OCI-LY1 (cell line): Measurements from ENCODE around the gene ABCC3.

Experiments
- H2AFZ ChIP-seq: fragments of 200-600 bp; sonication (generic), shearing (Covaris generic); 2 replicates; pipeline ENCODE4 v1.6.0; 2014; ENCODE audit warnings: antibody characterized with exemption, mild to moderate bottlenecking, low read length
- H3F3A ChIP-seq: fragments of 200-600 bp; sonication (generic), shearing (Covaris generic); 2 replicates; pipeline ENCODE4 v1.6.0; 2014; ENCODE audit warnings: mild to moderate bottlenecking, antibody characterized with exemption, low read length, moderate library complexity; ENCODE audit not compliant: insufficient read depth
- H3K27ac ChIP-seq: fragments of 200-600 bp; sonication (generic); 2 replicates; pipeline ENCODE4 v1.5.1; 2014; ENCODE audit warnings: low read length, mixed run types, mild to moderate bottlenecking, low read depth; ENCODE audit not compliant: poor library complexity, severe bottlenecking
- H3K27me3 ChIP-seq: fragments of 200-600 bp; sonication (generic); 2 replicates; pipeline ENCODE4 v1.6.0; 2014; ENCODE audit warnings: antibody characterized with exemption, mild to moderate bottlenecking, low read length, moderate library complexity; ENCODE audit not compliant: insufficient read depth
- H3K36me3 ChIP-seq: fragments of 200-600 bp; sonication (generic); 2 replicates; pipeline ENCODE4 v1.6.1; 2014; ENCODE audit warnings: mild to moderate bottlenecking, antibody characterized with exemption, low read length, moderate library complexity, mixed read lengths; ENCODE audit not compliant: insufficient read depth
- H3K4me1 ChIP-seq: fragments of 200-600 bp; sonication (generic); 2 replicates; pipeline ENCODE4 v1.5.1; 2014; ENCODE audit warnings: mild to moderate bottlenecking, low read length, moderate library complexity; ENCODE audit not compliant: insufficient read depth, severe bottlenecking
- H3K4me2 ChIP-seq: fragments of 200-600 bp; sonication (generic), shearing (Covaris generic); 2 replicates; pipeline ENCODE4 v1.6.1; 2014; ENCODE audit warnings: low read length
- H3K4me3 ChIP-seq: fragments of 200-600 bp; sonication (generic); 2 replicates; pipeline ENCODE4 v1.5.1; 2014; ENCODE audit warnings: low read length, low read depth, mild to moderate bottlenecking, mixed read lengths; ENCODE audit not compliant: poor library complexity, severe bottlenecking
- H3K79me2 ChIP-seq: fragments of 200-600 bp; shearing (Covaris generic); 2 replicates; pipeline ENCODE4 v1.6.1; 2016; ENCODE audit warnings: mixed run types, low read length, mixed read lengths; ENCODE audit not compliant: insufficient read depth
- H3K9ac ChIP-seq: fragments of 200-600 bp; sonication (generic), shearing (Covaris generic); 2 replicates; pipeline ENCODE4 v1.6.1; 2014; ENCODE audit warnings: mild to moderate bottlenecking, low read length, mixed read lengths
- H3K9me2 ChIP-seq: fragments of 200-600 bp; sonication (generic), shearing (Covaris generic); 2 replicates; pipeline ENCODE4 v1.6.1; 2014; ENCODE audit warnings: low read depth, mild to moderate bottlenecking, low read length, mixed read lengths
- H3K9me3 ChIP-seq: fragments of 200-600 bp; shearing (Covaris generic); 2 replicates; pipeline ENCODE4 v1.6.1; 2014; ENCODE audit warnings: low read length, mixed read lengths
- H4K20me1 ChIP-seq: fragments of 200-600 bp; sonication (generic), shearing (Covaris generic); 2 replicates; pipeline ENCODE4 v1.6.0; 2016; ENCODE audit warnings: mild to moderate bottlenecking, low read length; ENCODE audit not compliant: insufficient read depth
- CTCF ChIP-seq: fragments of 200-600 bp; sonication (generic), shearing (Covaris generic); IDR thresholded peaks from 2 replicates; pipeline ENCODE4 v1.5.1; 2017; ENCODE audit warnings: mild to moderate bottlenecking, antibody characterized with exemption, low read length, moderate library complexity, mixed read lengths
- EZH2 ChIP-seq: fragments of 200-600 bp; sonication (generic), shearing (Covaris generic); IDR thresholded peaks from 2 replicates; pipeline ENCODE4 v1.8.0; 2017; ENCODE audit warnings: borderline replicate concordance, mixed run types, mild to moderate bottlenecking, antibody characterized with exemption, low read length, moderate library complexity, mixed read lengths

The ABCC3 gene

GRCh38 chr17:50657054-50657453, 22.4 kb downstream of the ABCC3 start:
- H3K27ac ChIP-seq = no peak overlapping the region
- peaks cover 5% of the 10 kb centered on the region; the same call in 1 of the 2 replicates for H3K27me3 ChIP-seq
- no peak overlapping the region for H2AFZ ChIP-seq
- H3K4me2 ChIP-seq = no peak overlapping the region
- no peaks in the 10 kb centered on the region for H4K20me1 ChIP-seq
- no peaks in the 10 kb centered on the region for H3K79me2 ChIP-seq
- no peaks in the 10 kb centered on the region for H3K9me2 ChIP-seq
- H3F3A ChIP-seq = no peaks in the 10 kb centered on the region
- no peak overlapping the region for H3K9ac ChIP-seq
- peaks cover 5% of the 10 kb centered on the region; the same call in 1 of the 2 replicates for H3K9me3 ChIP-seq
- H3K4me3 ChIP-seq = no peak overlapping the region
- no peaks in the 10 kb centered on the region for H3K36me3 ChIP-seq
- no peaks in the 10 kb centered on the region for H3K4me1 ChIP-seq
- no peak for TF ChIP-seq EZH2
- no peak for TF ChIP-seq CTCF

- TF ChIP-seq EZH2 = no peak
- H3K9ac ChIP-seq = no peak overlapping the region
- 0 out of 2 replicates have a peak, but pooled peaks cover 3% of the 10 kb centered on the region for H3K9me3 ChIP-seq
- H2AFZ ChIP-seq = no peak overlapping the region
- no peak overlapping the region for H3K4me2 ChIP-seq
- H3K36me3 ChIP-seq = no peaks in the 10 kb centered on the region
- peaks cover 3% of the 10 kb centered on the region; the same call in 1 of the 2 replicates for H3K27me3 ChIP-seq
- H3K4me3 ChIP-seq = no peak overlapping the region
- H3K27ac ChIP-seq = no peak overlapping the region
- no peaks in the 10 kb centered on the region for H4K20me1 ChIP-seq
- H3K9me2 ChIP-seq = no peaks in the 10 kb centered on the region
- no peaks in the 10 kb centered on the region for H3K4me1 ChIP-seq
- H3F3A ChIP-seq = no peaks in the 10 kb centered on the region
- H3K79me2 ChIP-seq = no peaks in the 10 kb centered on the region
Measured at GRCh38 chr17:50657627-50658026, 22.9 kb downstream of the ABCC3 start.

- H3K27me3 ChIP-seq = no peaks in the 10 kb centered on the region; the same call in 1 of the 2 replicates
- H4K20me1 ChIP-seq = no peaks in the 10 kb centered on the region
- H3K9me2 ChIP-seq = no peaks in the 10 kb centered on the region
- no peaks in the 10 kb centered on the region for H3K79me2 ChIP-seq
- H3K9me3 ChIP-seq = no peaks in the 10 kb centered on the region
- H3K4me1 ChIP-seq = no peaks in the 10 kb centered on the region
- no peaks in the 10 kb centered on the region for H3F3A ChIP-seq
- no peak overlapping the region for H3K4me2 ChIP-seq
- no peak overlapping the region for H3K27ac ChIP-seq
- no peak overlapping the region for H3K4me3 ChIP-seq
- no peaks in the 10 kb centered on the region for H3K36me3 ChIP-seq
- H3K9ac ChIP-seq = no peak overlapping the region
- no peak overlapping the region for H2AFZ ChIP-seq
- TF ChIP-seq EZH2 = no peak
- TF ChIP-seq CTCF = no peak
Measured at GRCh38 chr17:50658616-50659015, 23.9 kb downstream of the ABCC3 start.

- Histone ChIP-seq H3K4me1 (no peaks in the 10 kb centered on the region), H2AFZ (no peak overlapping the region), H3K27ac (no peak overlapping the region), H3K79me2 (no peaks in the 10 kb centered on the region), H3F3A (no peaks in the 10 kb centered on the region), H3K9me2 (no peaks in the 10 kb centered on the region), H3K9me3 (no peaks in the 10 kb centered on the region), H4K20me1 (no peaks in the 10 kb centered on the region), H3K4me3 (no peak overlapping the region), H3K36me3 (no peaks in the 10 kb centered on the region), H3K4me2 (no peak overlapping the region), H3K27me3 (no peaks in the 10 kb centered on the region; the same call in 1 of the 2 replicates), H3K9ac (no peak overlapping the region)
- TF ChIP-seq EZH2 (no peak), CTCF (no peak)
Measured at GRCh38 chr17:50659179-50659578, 24.5 kb downstream of the ABCC3 start.
